NCI-H2227 (cell line): ENCODE data around the gene RBM3.
"Not testable (repeated sequence)": the region's sequence is repeated elsewhere in the genome, so short reads cannot be mapped to it uniquely, and the experiment has no call there.

Source experiments
- DNase-seq: peaks from one replicate; lab custom pipeline; 2025; ENCODE audit not compliant: unreplicated experiment; lab: John Stamatoyannopoulos, UW

The RBM3 gene

GRCh38 chrX:48574270-48575266 lies at the start of gene RBM3:
Gene RBM3 (plus strand): TSS chrX:48574484. CDS start chrX:48575181, 697 bp downstream.
- DNase-seq: peak; percentile 98

GRCh38 chrX:48525853-48526252 lies 48.4 kb upstream of the RBM3 start:
- DNase-seq: not testable (repeated sequence)

GRCh38 chrX:48530736-48531135 lies 43.5 kb upstream of the RBM3 start:
- no peak for DNase-seq

GRCh38 chrX:48531358-48531959 lies 42.8 kb upstream of the RBM3 start:
- DNase-seq: no peak

- DNase-seq: no peak
Observed at GRCh38 chrX:48532161-48532560, 42.1 kb upstream of the RBM3 start.

GRCh38 chrX:48533165-48533564 lies 41.1 kb upstream of the RBM3 start:
- no peak for DNase-seq

GRCh38 chrX:48538641-48539344 lies 35.5 kb upstream of the RBM3 start:
- no peak for DNase-seq

GRCh38 chrX:48539345-48540027 lies 34.8 kb upstream of the RBM3 start, which contains the start of gene TBC1D25:
Gene TBC1D25 (plus strand): TSS chrX:48539714. CDS start chrX:48539798, 84 bp downstream.
- peak; percentile 100 for DNase-seq

- peak; percentile 92 for DNase-seq
Observed at GRCh38 chrX:48540028-48540375, 34.3 kb upstream of the RBM3 start.

GRCh38 chrX:48540480-48540879 lies 33.8 kb upstream of the RBM3 start:
- no peak for DNase-seq

- no peak for DNase-seq
Observed at GRCh38 chrX:48541140-48541814, 33.0 kb upstream of the RBM3 start.

- DNase-seq: no peak
Observed at GRCh38 chrX:48548871-48549270, 25.4 kb upstream of the RBM3 start.

GRCh38 chrX:48555731-48556325 lies 18.5 kb upstream of the RBM3 start:
- DNase-seq: not testable (repeated sequence)

GRCh38 chrX:48558271-48558670 lies 16.0 kb upstream of the RBM3 start:
- no peak for DNase-seq

- no peak for DNase-seq
Observed at GRCh38 chrX:48559636-48560035, 14.6 kb upstream of the RBM3 start.

- no peak for DNase-seq
Observed at GRCh38 chrX:48560056-48560455, 14.2 kb upstream of the RBM3 start.

- DNase-seq: no peak
Observed at GRCh38 chrX:48560681-48561080, 13.6 kb upstream of the RBM3 start.

- DNase-seq: no peak
Observed at GRCh38 chrX:48569958-48570357, 4.3 kb upstream of the RBM3 start.

GRCh38 chrX:48573690-48574269 lies 504 bp upstream of the RBM3 start:
- DNase-seq: peak; percentile 89

- no peak for DNase-seq
Observed at GRCh38 chrX:48575642-48576041, 1.4 kb downstream of the RBM3 start.
